Activated T-cell treated with anti-CD3 and anti-CD28 coated beads, Interleukin-2, amount 50 U/mL, for 1 hour (primary cell): Measurements from ENCODE around the gene GABBR1.

Experiments
- DNase-seq: peaks from one replicate; pipeline ENCODE4 v3.0.0-alpha.2; 2020

GABBR1 gene

GRCh38 chr6:29561606-29562181 is 71.3 kb downstream of the GABBR1 start:
- no peak for DNase-seq

- DNase-seq, result no peak
Measured at GRCh38 chr6:29561091-29561490, 71.9 kb downstream of the GABBR1 start.

GRCh38 chr6:29559524-29560287 is 73.3 kb downstream of the GABBR1 start, which contains the start of gene UBD:
TSS of gene UBD (minus strand) at chr6:29559732. CDS start at chr6:29559701, 31 bp downstream.
- DNase-seq, result no peak

GRCh38 chr6:29558439-29559079 is 74.4 kb downstream of the GABBR1 start:
- no peak for DNase-seq

GRCh38 chr6:29557320-29557719 is 75.7 kb downstream of the GABBR1 start:
- DNase-seq, result no peak

GRCh38 chr6:29554764-29555163 is 78.2 kb downstream of the GABBR1 start:
- no peak for DNase-seq

GRCh38 chr6:29553268-29554057 is 79.5 kb downstream of the GABBR1 start:
- DNase-seq, result peak; percentile 42

GRCh38 chr6:29552512-29553051 is 80.4 kb downstream of the GABBR1 start:
- DNase-seq, result peak; percentile 24

- DNase-seq, result no peak
Measured at GRCh38 chr6:29547573-29547972, 85.4 kb downstream of the GABBR1 start.

GRCh38 chr6:29537714-29538403 is 95.1 kb downstream of the GABBR1 start:
- DNase-seq, result no peak

- DNase-seq, result no peak
Measured at GRCh38 chr6:29532320-29532951, 100.5 kb downstream of the GABBR1 start.

GRCh38 chr6:29531668-29532067 is 101.3 kb downstream of the GABBR1 start:
- no peak for DNase-seq

- no peak for DNase-seq
Measured at GRCh38 chr6:29530671-29531310, 102.2 kb downstream of the GABBR1 start.

- DNase-seq, result no peak
Measured at GRCh38 chr6:29529956-29530355, 103.0 kb downstream of the GABBR1 start.

- no peak for DNase-seq
Measured at GRCh38 chr6:29528988-29529560, 103.9 kb downstream of the GABBR1 start.

GRCh38 chr6:29528300-29528931 is 104.6 kb downstream of the GABBR1 start:
- DNase-seq, result no peak

GRCh38 chr6:29527564-29527963 is 105.4 kb downstream of the GABBR1 start:
- no peak for DNase-seq

GRCh38 chr6:29527126-29527525 is 105.9 kb downstream of the GABBR1 start:
- DNase-seq, result no peak

GRCh38 chr6:29525311-29525639 is 107.7 kb downstream of the GABBR1 start:
- DNase-seq, result no peak
